Activated T-helper 1 cell treated with anti-CD3 and anti-CD28 coated beads, Interleukin-12 subunit alpha, Interleukin-12 subunit beta, Interleukin-2, Interleukin-4 antibody, amounts not matched to agents 30 ng/mL and 10 ng/mL and 1 ng/mL, durations not matched to agents 14 hours and 24 hours and 36 hours (primary cell): ENCODE results near the gene SLC9A5. TPM values are rescaled to one million over a fixed set of nuclear protein-coding genes. Genes with fewer than 3 reads are reported as not detected.

Experiments used
- DNase-seq: peaks from one replicate; pipeline ENCODE4 v3.0.0; 2021; ENCODE audit warnings: low spot score
- H3K27ac Mint-ChIP-seq: one replicate; pipeline ENCODE4 v1.8.0; 2021; ENCODE audit warnings: mild to moderate bottlenecking, mixed read lengths
- H3K27me3 Mint-ChIP-seq: one replicate; pipeline ENCODE4 v1.8.0; 2022; ENCODE audit warnings: mild to moderate bottlenecking, moderate library complexity, mixed read lengths; ENCODE audit not compliant: insufficient read depth
- H3K36me3 Mint-ChIP-seq: one replicate; pipeline ENCODE4 v1.8.0; 2021; ENCODE audit warnings: low read depth, mixed read lengths
- H3K4me1 Mint-ChIP-seq: one replicate; pipeline ENCODE4 v1.8.0; 2021; ENCODE audit warnings: low read depth, mixed read lengths
- H3K4me3 Mint-ChIP-seq: one replicate; pipeline ENCODE4 v1.8.0; 2021; ENCODE audit warnings: mild to moderate bottlenecking, moderate library complexity, mixed read lengths
- H3K9me3 Mint-ChIP-seq: one replicate; pipeline ENCODE4 v1.8.0; 2021; ENCODE audit warnings: mixed read lengths
- intact Hi-C: fragments of 100-400 bp; cut with micrococcal nuclease; formaldehyde crosslinking; loops from one replicate; pipeline ENCODE4 v1.15.1; 2024
- total RNA-seq: library from RNA; stranded (reverse); gene quantifications from 2 replicates; pipeline ENCODE4 v1.2.3, GENCODE V29; 2022

Gene SLC9A5
- total RNA-seq, 1 donor from 2014 or later, result 5.1 TPM

GRCh38 chr16:67238806-67239470 lies 9.8 kb upstream of the SLC9A5 start:
- Mint-ChIP-seq H3K27ac (peak overlapping the region; percentile 16), H3K4me1 (peaks cover 35% of the 10 kb centered on the region), H3K4me3 (no peak overlapping the region), H3K36me3 (peaks cover 27% of the 10 kb centered on the region), H3K9me3 (no peaks in the 10 kb centered on the region), H3K27me3 (no peaks in the 10 kb centered on the region)
- DNase-seq, result no peak
- intact Hi-C loops, result no loop called here

GRCh38 chr16:67240506-67240905 lies 8.3 kb upstream of the SLC9A5 start:
- intact Hi-C loops, result loop anchor here (10.0 kb wide), 2 partner anchors 844 to 1084 kb away; partner anchors contain the start of gene NFATC3
- no peak for DNase-seq
- no peaks in the 10 kb centered on the region for H3K9me3 Mint-ChIP-seq
- no peak overlapping the region for H3K4me3 Mint-ChIP-seq
- peaks cover 51% of the 10 kb centered on the region for H3K4me1 Mint-ChIP-seq
- H3K27me3 Mint-ChIP-seq, result no peaks in the 10 kb centered on the region
- H3K27ac Mint-ChIP-seq, result no peak overlapping the region
- peaks cover 23% of the 10 kb centered on the region for H3K36me3 Mint-ChIP-seq

- H3K27ac Mint-ChIP-seq, result peak overlapping the region; percentile 56
- no peak for DNase-seq
- H3K36me3 Mint-ChIP-seq, result peaks cover 19% of the 10 kb centered on the region
- intact Hi-C loops, result loop anchor here (10.0 kb wide), 2 partner anchors 844 to 1084 kb away; partner anchors contain the start of gene NFATC3
- H3K9me3 Mint-ChIP-seq, result no peaks in the 10 kb centered on the region
- no peak overlapping the region for H3K4me3 Mint-ChIP-seq
- no peaks in the 10 kb centered on the region for H3K27me3 Mint-ChIP-seq
- peaks cover 51% of the 10 kb centered on the region for H3K4me1 Mint-ChIP-seq
Observed at GRCh38 chr16:67241008-67241900, 7.5 kb upstream of the SLC9A5 start.

GRCh38 chr16:67242138-67242730 lies 6.5 kb upstream of the SLC9A5 start:
- Mint-ChIP-seq H3K4me3 (no peak overlapping the region), H3K4me1 (peaks cover 51% of the 10 kb centered on the region), H3K27ac (peak overlapping the region; percentile 67), H3K9me3 (no peaks in the 10 kb centered on the region), H3K27me3 (no peaks in the 10 kb centered on the region), H3K36me3 (peaks cover 15% of the 10 kb centered on the region)
- no peak for DNase-seq
- intact Hi-C loops, result loop anchor here (10.0 kb wide), 2 partner anchors 843 to 1083 kb away; partner anchors contain the start of gene NFATC3

- Mint-ChIP-seq H3K27ac (peak overlapping the region; percentile 94), H3K9me3 (no peaks in the 10 kb centered on the region), H3K36me3 (peaks cover 10% of the 10 kb centered on the region), H3K4me1 (peaks cover 62% of the 10 kb centered on the region), H3K27me3 (no peaks in the 10 kb centered on the region), H3K4me3 (peak overlapping the region; percentile 85)
- no peak for DNase-seq
- intact Hi-C loops, result loop anchor here (10.0 kb wide), 2 partner anchors 841 to 1081 kb away; partner anchors contain the start of gene NFATC3
Observed at GRCh38 chr16:67243481-67243880, 5.3 kb upstream of the SLC9A5 start.

- Mint-ChIP-seq H3K4me1 (peaks cover 61% of the 10 kb centered on the region), H3K27ac (peak overlapping the region; percentile 94)
Observed at GRCh38 chr16:67244387-67245185, 4.2 kb upstream of the SLC9A5 start.

GRCh38 chr16:67245186-67245585 lies 3.6 kb upstream of the SLC9A5 start:
- H3K4me1 Mint-ChIP-seq, result peaks cover 64% of the 10 kb centered on the region
- intact Hi-C loops, result loop anchor here (2.0 to 10.0 kb wide), 5 partner anchors 218 to 1080 kb away; partner anchors contain the start of genes ACD, CBFB, CTCF and NFATC3
- H3K27me3 Mint-ChIP-seq, result peaks cover 4% of the 10 kb centered on the region
- peaks cover 6% of the 10 kb centered on the region for H3K36me3 Mint-ChIP-seq
- peak overlapping the region; percentile 94 for H3K27ac Mint-ChIP-seq
- DNase-seq, result no peak
- H3K4me3 Mint-ChIP-seq, result peak overlapping the region; percentile 85
- H3K9me3 Mint-ChIP-seq, result no peaks in the 10 kb centered on the region

More at GRCh38 chr16:67244387-67245185, 4.2 kb upstream of the SLC9A5 start:
- DNase-seq, result peak; percentile 80
- Mint-ChIP-seq H3K4me3 (peak overlapping the region; percentile 85), H3K9me3 (no peaks in the 10 kb centered on the region), H3K36me3 (peaks cover 9% of the 10 kb centered on the region), H3K27me3 (peaks cover 3% of the 10 kb centered on the region)
- intact Hi-C loops, result loop anchor here (1.0 to 10.0 kb wide), 9 partner anchors 8 to 1080 kb away; partner anchors contain the start of genes ACD, ATP6V0D1, CBFB and CTCF

GRCh38 chr16:67245674-67246080 lies 3.1 kb upstream of the SLC9A5 start:
- Mint-ChIP-seq H3K4me3 (peak overlapping the region; percentile 85), H3K27ac (peak overlapping the region; percentile 94), H3K9me3 (no peaks in the 10 kb centered on the region), H3K36me3 (peaks cover 6% of the 10 kb centered on the region), H3K4me1 (peaks cover 66% of the 10 kb centered on the region), H3K27me3 (peaks cover 6% of the 10 kb centered on the region)
- DNase-seq, result no peak
- intact Hi-C loops, result loop anchor here (2.0 to 10.0 kb wide), 7 partner anchors 63 to 1079 kb away; partner anchors contain the start of genes ACD, CBFB, CTCF and GFOD2

GRCh38 chr16:67246081-67246755 lies 2.6 kb upstream of the SLC9A5 start:
- Mint-ChIP-seq H3K4me1 (peaks cover 64% of the 10 kb centered on the region), H3K9me3 (no peaks in the 10 kb centered on the region), H3K36me3 (peaks cover 6% of the 10 kb centered on the region), H3K4me3 (peak overlapping the region; percentile 85), H3K27ac (peak overlapping the region; percentile 94), H3K27me3 (peaks cover 6% of the 10 kb centered on the region)
- peak; percentile 33 for DNase-seq
- intact Hi-C loops, result loop anchor here (2.0 to 10.0 kb wide), 6 partner anchors 63 to 1079 kb away; partner anchors contain the start of genes CBFB, CTCF, GFOD2 and MATCAP1

- intact Hi-C loops, result loop anchor here (1.0 to 10.0 kb wide), 9 partner anchors 33 to 1078 kb away; partner anchors contain the start of genes CBFB, CTCF, E2F4 and FBXL8
- peaks cover 59% of the 10 kb centered on the region for H3K4me1 Mint-ChIP-seq
- DNase-seq, result no peak
Observed at GRCh38 chr16:67246756-67247191, 2.0 kb upstream of the SLC9A5 start.

More at GRCh38 chr16:67246756-67247191, 2.0 kb upstream of the SLC9A5 start:
- Mint-ChIP-seq H3K27me3 (peaks cover 6% of the 10 kb centered on the region), H3K36me3 (peaks cover 2% of the 10 kb centered on the region), H3K4me3 (peak overlapping the region; percentile 85), H3K9me3 (no peaks in the 10 kb centered on the region), H3K27ac (peak overlapping the region; percentile 87)
